A549 (cell line): ENCODE data around the gene RIMBP3C. TPM values are rescaled to one million over a fixed set of nuclear protein-coding genes. Genes with fewer than 3 reads are reported as not detected.

Experiments used
- ATAC-seq, 2 experiments: fragments of 200-7000 bp in 1 of 2; fragments of >200 bp in 1 of 2; cut with Nextera tagmentation in 1 of 2; cut with Tn5 transposase in 1 of 2; 3 replicates each; pipeline versions ENCODE4 v1.8.0 to v1.9.1; 2018 to 2020; ENCODE audit warnings: mild to moderate bottlenecking in 1 of 2, moderate library complexity in 1 of 2
- CTCF ChIA-PET: fragments of 300-600 bp; sonication (Branson Sonifier 250); formaldehyde crosslinking; extraction: SDS; loops from one replicate; lab custom pipeline; 2021; ENCODE audit warnings: antibody characterized with exemption, inconsistent platforms; lab: Yijun Ruan, JAX
- POLR2A ChIA-PET: fragments of 350-600 bp; formaldehyde crosslinking; extraction: SDS; loops from one replicate; lab custom pipeline; 2021; ENCODE audit warnings: antibody characterized with exemption, inconsistent platforms; lab: Yijun Ruan, JAX
- DNase-seq, 2 experiments: peaks; one replicate each; pipeline versions ENCODE4 v3.0.0 to v3.0.0-alpha.2; 2011 to 2016; ENCODE audit warnings: low read depth in 1 of 2, low spot score in 1 of 2
- FAIRE-seq: peaks from 2 replicates; lab custom pipeline; 2011; peaks lifted over from hg19 to GRCh38; lab: Jason Lieb, UNC
- H3K27ac ChIP-seq, 2 experiments: fragments of >200 bp; sonication (Bioruptor Twin); formaldehyde crosslinking; 3 replicates each; pipeline ENCODE4 v1.5.1; 2016 to 2017
- H3K4me1 ChIP-seq: fragments of >200 bp; sonication (Bioruptor Twin); formaldehyde crosslinking; 3 replicates; pipeline ENCODE4 v1.6.1; 2016
- H3K4me2 ChIP-seq: fragments of >200 bp; sonication (Bioruptor Twin); formaldehyde crosslinking; 3 replicates; pipeline ENCODE4 v1.6.1; 2016
- H3K4me3 ChIP-seq: fragments of >200 bp; sonication (Bioruptor Twin); formaldehyde crosslinking; 3 replicates; pipeline ENCODE4 v1.5.1; 2016
- H3K9me3 ChIP-seq: fragments of >200 bp; sonication (Bioruptor Twin); formaldehyde crosslinking; 3 replicates; pipeline ENCODE4 v1.6.1; 2016
- CBX2 ChIP-seq: fragments of 200-600 bp; sonication (generic); IDR thresholded peaks from 2 replicates; pipeline ENCODE4 v1.6.1; 2016; ENCODE audit warnings: low read depth, mild to moderate bottlenecking, borderline replicate concordance
- CTCF ChIP-seq: fragments of >200 bp; sonication (Bioruptor Twin); formaldehyde crosslinking; IDR thresholded peaks from 3 replicates; pipeline ENCODE4 v1.5.1; 2016
- EHF ChIP-seq: fragments of 250-450 bp; sonication (Bioruptor Pico); IDR thresholded peaks from 2 replicates; pipeline ENCODE4 v1.5.0; 2020; ENCODE audit warnings: mild to moderate bottlenecking
- EHMT2 ChIP-seq: fragments of 200-600 bp; sonication (generic); IDR thresholded peaks from 2 replicates; pipeline ENCODE4 v1.6.1; 2016; ENCODE audit warnings: antibody characterized with exemption, low read depth, mild to moderate bottlenecking, moderate library complexity
- ESRRA ChIP-seq: fragments of 150-350 bp; IDR thresholded peaks from 2 replicates; pipeline ENCODE4 v1.6.1; 2014; ENCODE audit warnings: mild to moderate bottlenecking, low read length, borderline replicate concordance
- JUN ChIP-seq, 2 experiments: fragments of >200 bp; sonication (Bioruptor Twin); formaldehyde crosslinking; IDR thresholded peaks; 2 replicates in 1 of 2; 3 replicates in 1 of 2; pipeline ENCODE4 v1.6.1; 2016 to 2017
- KDM1A ChIP-seq: fragments of 200-600 bp; sonication (generic); IDR thresholded peaks from 2 replicates; pipeline ENCODE4 v1.6.1; 2016; ENCODE audit warnings: low read depth, mild to moderate bottlenecking
- MAZ ChIP-seq: fragments of 150-350 bp; IDR thresholded peaks from 2 replicates; pipeline ENCODE4 v1.6.1; 2014; ENCODE audit warnings: antibody characterized with exemption, low read depth, low read length, borderline replicate concordance
- MYC ChIP-seq: IDR thresholded peaks from 2 replicates; pipeline ENCODE4 v1.6.1; 2012; ENCODE audit warnings: mild to moderate bottlenecking, inconsistent platforms, low read length, improper control_type of control experiment, borderline replicate concordance
- NPAS2 ChIP-seq: fragments of 250-450 bp; sonication (Bioruptor Pico); IDR thresholded peaks from 2 replicates; pipeline ENCODE4 v1.8.0; 2022; ENCODE audit warnings: mild to moderate bottlenecking, moderate library complexity, borderline replicate concordance
- NR3C1 ChIP-seq: fragments of >200 bp; sonication (Bioruptor Twin); formaldehyde crosslinking; IDR thresholded peaks from 3 replicates; pipeline ENCODE4 v1.6.1; 2017
- RAD21 ChIP-seq, 2 experiments: fragments of >200 bp in 1 of 2; sonication (Bioruptor Twin) in 1 of 2; formaldehyde crosslinking in 1 of 2; IDR thresholded peaks in 1 of 2; conservative IDR thresholded peaks in 1 of 2; 2 replicates in 1 of 2; 3 replicates in 1 of 2; pipeline ENCODE4 v1.6.1; 2012 to 2018; ENCODE audit warnings: inconsistent platforms in 1 of 2
- RARB ChIP-seq: fragments of 250-450 bp; sonication (Bioruptor Pico); IDR thresholded peaks from 2 replicates; pipeline ENCODE4 v1.8.0; 2021; ENCODE audit warnings: mild to moderate bottlenecking, moderate library complexity
- RCOR1 ChIP-seq: fragments of 150-350 bp; IDR thresholded peaks from 2 replicates; pipeline ENCODE4 v1.6.1; 2014; ENCODE audit warnings: antibody characterized with exemption, low read length, low read depth
- SMC3 ChIP-seq: fragments of >200 bp; sonication (Bioruptor Twin); formaldehyde crosslinking; IDR thresholded peaks from 3 replicates; pipeline ENCODE4 v1.6.1; 2018; ENCODE audit warnings: inconsistent platforms
- SREBF2 ChIP-seq: fragments of 450-650 bp; IDR thresholded peaks from 2 replicates; pipeline ENCODE4 v1.6.1; 2014; ENCODE audit warnings: mild to moderate bottlenecking, moderate library complexity
- TFCP2L1 ChIP-seq: fragments of 250-450 bp; sonication (Bioruptor Pico); IDR thresholded peaks from 2 replicates; pipeline ENCODE4 v1.5.0; 2021; ENCODE audit warnings: mild to moderate bottlenecking
- ZFP36 ChIP-seq: fragments of 450-650 bp; IDR thresholded peaks from 2 replicates; pipeline ENCODE4 v1.6.1; 2014; ENCODE audit warnings: borderline replicate concordance; ENCODE audit not compliant: partially characterized antibody
- ZNF302 ChIP-seq: fragments of 250-450 bp; sonication (Bioruptor Pico); IDR thresholded peaks from 2 replicates; pipeline ENCODE4 v1.9.0; 2021; ENCODE audit warnings: inconsistent platforms, mild to moderate bottlenecking, moderate library complexity
- ZSCAN20 ChIP-seq: fragments of 250-450 bp; sonication (Bioruptor Pico); IDR thresholded peaks from 2 replicates; pipeline ENCODE4 v1.8.0; 2022; ENCODE audit warnings: mild to moderate bottlenecking, moderate library complexity
- WGBS: methylation state at CpG from one replicate; pipeline ENCODE4 v1.1.6; 2017; ENCODE audit errors: missing lambda C conversion rate; 5-methylcytosine and 5-hydroxymethylcytosine counted together
- polyA plus RNA-seq, 4 experiments: library from polyadenylated mRNA; depleted of rRNA in 3 of 4; stranded (reverse); fragments of >200 nt; fragmentation: RNase III in 1 of 4; extraction: RNeasy Plus Mini Kit Qiagen cat#74134 plus additional on column Dnase treatment in 1 of 4; gene quantifications; 2 replicates in 3 of 4; 3 replicates in 1 of 4; pipeline ENCODE4 v1.2.3, GENCODE V29; 2011 to 2017

The RIMBP3C gene
- polyA plus RNA-seq, 2 of the 4 experiments (the other 2 are of a cell fraction) = 0.08 to 0.27 TPM

DNA sequence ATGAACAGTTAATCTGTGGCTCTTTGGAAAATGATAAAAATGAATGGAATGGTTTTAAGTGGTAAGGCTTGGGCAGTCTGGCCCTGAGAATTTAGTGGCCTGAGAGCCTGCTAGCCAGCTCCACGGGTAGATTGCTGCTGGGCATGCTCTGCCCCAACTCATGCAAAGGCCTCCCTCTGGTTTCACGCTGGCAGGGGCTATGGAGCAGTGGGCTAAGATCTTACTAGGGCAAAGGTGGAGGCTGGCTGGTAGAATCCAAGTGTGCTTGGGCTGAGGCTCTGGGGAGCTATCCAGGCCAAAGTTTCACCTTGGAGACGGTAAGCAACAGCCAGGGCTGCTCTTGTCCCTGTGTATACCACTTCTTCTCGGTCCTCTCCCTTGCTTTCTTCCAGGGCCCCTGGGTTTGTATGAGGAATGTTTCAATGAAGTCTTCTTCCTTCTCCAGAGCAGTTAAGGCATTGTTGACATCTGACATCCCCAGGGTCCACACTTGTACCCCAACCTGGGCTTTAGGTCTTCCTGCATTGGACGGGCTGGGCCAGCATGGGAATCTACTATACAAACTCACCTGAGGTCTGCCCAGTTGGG is 43.7 kb upstream of the RIMBP3C start:
- no peaks in the 10 kb centered on the region for H3K4me1 ChIP-seq
- POLR2A ChIA-PET = no interaction called here
- no peak for DNase-seq
- ATAC-seq = no peak
- no peak for FAIRE-seq
- no peak overlapping the region for H3K27ac ChIP-seq
- CTCF ChIA-PET = no interaction called here
- TF ChIP-seq NR3C1 = no peak
- H3K4me2 ChIP-seq = no peak overlapping the region
- WGBS = 100% methylated on average over 4 of the region's 5 CpGs
- H3K4me3 ChIP-seq = no peak overlapping the region
- H3K9me3 ChIP-seq = no peaks in the 10 kb centered on the region

- ChIA-PET POLR2A (no interaction called here), CTCF (interaction anchor here (0.6 to 2.5 kb wide), 9 partner anchors 9 to 53 kb away, joined by 3 to 10 read pairs (median 4); partner anchors contain the start of genes SDF2L1 and YDJC)
- Histone ChIP-seq H3K4me3 (no peak overlapping the region), H3K4me2 (no peak overlapping the region), H3K27ac (no peak overlapping the region), H3K4me1 (no peaks in the 10 kb centered on the region), H3K9me3 (no peaks in the 10 kb centered on the region)
- peak; percentile 31 to 41 for DNase-seq
- no peak for FAIRE-seq
- TF ChIP-seq CBX2 (no peak), CTCF (peak; percentile 21), NPAS2 (CRISPR knock-in tag) (no peak), RAD21 (conservative IDR thresholded peaks at IDR 0.05 in 1 of 2, IDR thresholded peaks at IDR 0.05 in 1 of 2) (peak in 1 of 2 experiments; percentile 33; a peak in 2 of 5 replicates), SREBF2 (no peak), EHF (no peak), JUN (IDR thresholded peaks at IDR 0.05) (no peak), ESRRA (no peak), SMC3 (peak; percentile 14; the same call in 1 of the 3 replicates), EHMT2 (no peak), ZSCAN20 (no peak)
- 70% methylated on average over 11 of the region's 11 CpGs for WGBS
- peak; percentile 91 to 94 for ATAC-seq
These were observed 42.4 kb upstream of the RIMBP3C start for GRCh38 chr22:21593406-21594232.

GRCh38 chr22:21592422-21592821 is 41.2 kb upstream of the RIMBP3C start:
- no peak for TF ChIP-seq RARB (CRISPR knock-in tag)
- no peak for TF ChIP-seq TFCP2L1 (CRISPR knock-in tag)
- TF ChIP-seq ZFP36 = no peak
- TF ChIP-seq JUN (IDR thresholded peaks at IDR 0.05) = no peak
- POLR2A ChIA-PET = no interaction called here
- DNase-seq = no peak
- no peak overlapping the region for H3K4me3 ChIP-seq
- WGBS = 83% methylated on average over 2 of the region's 3 CpGs
- ATAC-seq = no peak
- no peaks in the 10 kb centered on the region for H3K9me3 ChIP-seq
- FAIRE-seq = no peak
- CTCF ChIA-PET = interaction anchor here (0.9 to 2.5 kb wide), 6 partner anchors 12 to 50 kb away, joined by 3 to 10 read pairs (median 4); partner anchors contain the start of genes SDF2L1 and YDJC
- H3K4me1 ChIP-seq = no peaks in the 10 kb centered on the region
- H3K4me2 ChIP-seq = no peak overlapping the region
- no peak overlapping the region for H3K27ac ChIP-seq

DNA sequence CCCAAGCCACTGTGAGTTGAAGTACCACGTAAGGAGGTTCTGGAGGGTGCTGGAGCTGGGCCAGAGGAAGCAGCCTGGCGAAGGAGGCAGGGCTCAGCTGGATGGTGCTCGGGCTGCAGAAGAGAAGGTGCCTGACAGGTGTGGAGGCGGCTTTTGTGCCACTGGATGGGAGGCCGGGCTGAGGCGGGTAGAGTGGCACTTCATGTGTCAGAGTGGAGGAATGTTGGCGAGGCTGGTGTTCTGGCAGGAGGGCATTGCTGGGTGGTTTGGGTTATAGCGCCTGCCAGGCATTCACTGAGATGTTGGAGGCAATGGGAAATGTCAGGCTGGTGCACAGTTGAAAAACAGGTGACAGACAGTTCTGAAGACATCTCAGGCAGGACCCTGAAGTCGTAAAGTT is 40.4 kb upstream of the RIMBP3C start:
- POLR2A ChIA-PET = no interaction called here
- Histone ChIP-seq H3K4me1 (no peaks in the 10 kb centered on the region), H3K4me3 (no peak overlapping the region), H3K4me2 (no peak overlapping the region), H3K9me3 (no peaks in the 10 kb centered on the region), H3K27ac (no peak overlapping the region)
- CTCF ChIA-PET = interaction anchor here (1.0 to 2.5 kb wide), 2 partner anchors 17 to 51 kb away, joined by 3 to 10 read pairs; partner anchors contain the start of gene SDF2L1
- TF ChIP-seq MAZ (no peak), ZNF302 (no peak), KDM1A (no peak), MYC (no peak), NPAS2 (CRISPR knock-in tag) (no peak), RCOR1 (no peak)
- DNase-seq (no peak), ATAC-seq (no peak), FAIRE-seq (no peak)
- WGBS = 89% methylated on average over 9 of the region's 9 CpGs
